GM18499 (cell line): ENCODE results near the gene S1PR3.

Experiments
- ATAC-seq: cut with Tn5 transposase; IDR thresholded peaks from one replicate; pipeline ENCODE4 v1.9.1; 2021; ENCODE audit warnings: moderate number of reproducible peaks; ENCODE audit not compliant: insufficient read depth, unreplicated experiment

Gene S1PR3

GRCh38 chr9:89006267-89006666, 15.0 kb downstream of the S1PR3 start:
- ATAC-seq, result no peak

- ATAC-seq, result no peak
These were observed 16.0 kb downstream of the S1PR3 start for GRCh38 chr9:89006996-89007967.

GRCh38 chr9:89008055-89008743, 16.9 kb downstream of the S1PR3 start:
- no peak for ATAC-seq

- no peak for ATAC-seq
These were observed 17.7 kb downstream of the S1PR3 start for GRCh38 chr9:89008744-89009545.

- no peak for ATAC-seq
These were observed 18.2 kb downstream of the S1PR3 start for GRCh38 chr9:89009546-89009840.

- ATAC-seq, result no peak
These were observed 18.8 kb downstream of the S1PR3 start for GRCh38 chr9:89010056-89010455.

- ATAC-seq, result no peak
These were observed 19.4 kb downstream of the S1PR3 start for GRCh38 chr9:89010526-89011111.

- no peak for ATAC-seq
These were observed 20.4 kb downstream of the S1PR3 start for GRCh38 chr9:89011683-89012082.

GRCh38 chr9:89012294-89013042, 21.2 kb downstream of the S1PR3 start:
- no peak for ATAC-seq

- ATAC-seq, result no peak
These were observed 22.4 kb downstream of the S1PR3 start for GRCh38 chr9:89013660-89014059.

- ATAC-seq, result no peak
These were observed 22.9 kb downstream of the S1PR3 start for GRCh38 chr9:89014153-89014552.

GRCh38 chr9:89015336-89015735, 24.1 kb downstream of the S1PR3 start:
- no peak for ATAC-seq

GRCh38 chr9:89020754-89021153, 29.5 kb downstream of the S1PR3 start:
- no peak for ATAC-seq

- no peak for ATAC-seq
These were observed 30.0 kb downstream of the S1PR3 start for GRCh38 chr9:89021154-89021803.

GRCh38 chr9:89022001-89022759, 30.9 kb downstream of the S1PR3 start:
- no peak for ATAC-seq

- no peak for ATAC-seq
These were observed 31.6 kb downstream of the S1PR3 start for GRCh38 chr9:89022902-89023301.

GRCh38 chr9:89023740-89024139, 32.5 kb downstream of the S1PR3 start:
- ATAC-seq, result no peak

- ATAC-seq, result no peak
These were observed 33.5 kb downstream of the S1PR3 start for GRCh38 chr9:89024727-89025126.

GRCh38 chr9:89025553-89025952, 34.3 kb downstream of the S1PR3 start:
- ATAC-seq, result no peak
